OCI-LY3 (cell line): ENCODE data around the gene PCDH8.

Experiments
- CTCF ChIP-seq: fragments of 200-600, 300-600 bp; sonication (generic); IDR thresholded peaks from 2 replicates; pipeline ENCODE4 v1.5.1; 2014; ENCODE audit warnings: antibody characterized with exemption, low read length, low read depth
- EZH2phosphoT487 ChIP-seq: fragments of 200-600 bp; shearing (Covaris generic); IDR thresholded peaks from 2 replicates; pipeline ENCODE4 v1.6.1; 2018; ENCODE audit warnings: antibody characterized with exemption, mixed run types, low read depth

- TF ChIP-seq CTCF (no peak), EZH2phosphoT487 (no peak)
These were observed 20.6 kb downstream of the PCDH8 start for GRCh38 chr13:52827839-52828238.
